HG03039 (cell line): Measurements from ENCODE around the gene PTCH2.
"Not testable (repeated sequence)": the region's sequence is repeated elsewhere in the genome, so short reads cannot be mapped to it uniquely, and the experiment has no call there.

Experiments used
- ATAC-seq: cut with Tn5 transposase; IDR thresholded peaks from one replicate; pipeline ENCODE4 v1.9.1; 2021; ENCODE audit warnings: mild to moderate bottlenecking, moderate library complexity; ENCODE audit not compliant: unreplicated experiment

The PTCH2 gene

GRCh38 chr1:44803312-44804095 lies 39.5 kb downstream of the PTCH2 start:
- no peak for ATAC-seq

GRCh38 chr1:44803062-44803311 lies 40.1 kb downstream of the PTCH2 start:
- no peak for ATAC-seq

- no peak for ATAC-seq
Measured at GRCh38 chr1:44802306-44803061, 40.6 kb downstream of the PTCH2 start.

GRCh38 chr1:44801491-44802305 lies 41.4 kb downstream of the PTCH2 start:
- ATAC-seq: no peak

GRCh38 chr1:44799770-44800584 lies 43.1 kb downstream of the PTCH2 start, which contains the start of gene PLK3:
TSS of gene PLK3 (plus strand) at chr1:44800377. CDS start at chr1:44800464, 87 bp downstream.
- peak; percentile 81 for ATAC-seq

GRCh38 chr1:44798481-44799365 lies 44.3 kb downstream of the PTCH2 start:
- ATAC-seq: no peak

GRCh38 chr1:44797886-44798285 lies 45.2 kb downstream of the PTCH2 start:
- ATAC-seq: not testable (repeated sequence)

- ATAC-seq: no peak
Measured at GRCh38 chr1:44792736-44793502, 50.1 kb downstream of the PTCH2 start.

- no peak for ATAC-seq
Measured at GRCh38 chr1:44790968-44791801, 51.9 kb downstream of the PTCH2 start.

- ATAC-seq: no peak
Measured at GRCh38 chr1:44788120-44788860, 54.8 kb downstream of the PTCH2 start, which contains the start of gene BEST4. TSS of gene BEST4 (minus strand) at chr1:44788170. CDS start at chr1:44787705, 465 bp downstream.

- ATAC-seq: no peak
Measured at GRCh38 chr1:44787506-44787905, 55.5 kb downstream of the PTCH2 start.

GRCh38 chr1:44786841-44787426 lies 56.1 kb downstream of the PTCH2 start:
- ATAC-seq: no peak

GRCh38 chr1:44786138-44786840 lies 56.8 kb downstream of the PTCH2 start:
- ATAC-seq: peak; percentile 62

GRCh38 chr1:44785501-44786137 lies 57.4 kb downstream of the PTCH2 start:
- no peak for ATAC-seq

GRCh38 chr1:44785029-44785380 lies 58.0 kb downstream of the PTCH2 start:
- no peak for ATAC-seq
